ENCODE data around the gene MAEA. TPM values are rescaled to one million over a fixed set of nuclear protein-coding genes. Genes with fewer than 3 reads are reported as not detected.
A peak's percentile ranks its signal among the peaks of the same experiment; 100 is the strongest.

The MAEA gene
- total RNA-seq, 2 experiments from 2014 or later, result 61.5 to 63.2 TPM

DNA sequence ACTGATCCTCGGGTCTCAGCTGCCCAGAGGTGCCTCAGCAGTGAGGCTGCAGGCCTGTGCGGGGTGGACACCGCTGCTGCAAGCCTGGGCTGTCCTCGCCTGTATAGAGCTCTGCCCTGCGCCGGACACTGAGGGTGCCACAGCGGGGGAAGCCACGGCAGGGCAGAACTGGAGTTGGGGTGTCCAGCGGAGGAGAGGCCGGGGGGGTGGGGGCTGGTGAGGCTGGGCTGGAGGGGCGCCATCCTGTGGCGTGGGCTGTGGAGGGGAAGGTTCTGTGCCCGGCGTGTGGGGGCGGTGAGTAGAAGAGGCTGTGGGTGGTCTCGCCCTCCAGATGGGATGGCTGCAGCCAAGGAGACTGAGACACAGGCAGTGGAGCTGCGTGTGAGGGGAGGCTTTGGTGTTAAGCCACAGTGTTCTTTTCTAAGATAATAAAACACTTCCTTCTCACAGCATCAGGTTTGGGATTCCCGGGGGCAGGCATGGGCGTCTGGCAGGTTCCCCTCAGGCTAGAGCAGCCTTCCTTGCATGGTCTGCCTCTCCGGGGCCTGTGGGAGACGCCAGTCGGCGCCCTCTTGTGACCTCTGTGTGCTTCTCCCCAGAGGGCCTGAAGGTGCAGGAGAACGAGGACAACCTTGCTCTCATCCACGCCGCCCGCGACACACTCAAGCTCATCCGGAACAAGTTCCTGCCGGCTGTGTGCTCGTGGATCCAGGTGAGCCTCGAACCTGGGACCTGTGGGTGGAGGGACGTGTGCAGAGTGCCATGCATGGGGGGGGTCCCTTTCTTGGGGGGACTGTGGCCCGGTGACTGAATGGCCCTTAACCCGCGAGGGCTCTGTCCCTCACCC lies 64.7 kb downstream of the MAEA start:
- Mint-ChIP-seq H3K4me3 (no peak overlapping the region), H3K9me3 (no peaks in the 10 kb centered on the region), H3K27ac (no peak overlapping the region), H3K36me3 (ENCODE audit: low read depth) (peaks cover 16% of the 10 kb centered on the region), H3K27me3 (no peaks in the 10 kb centered on the region), H3K4me1 (ENCODE audit: low read depth) (peaks cover 20% of the 10 kb centered on the region)
- ChIA-PET POLR2A (no interaction called here), CTCF (no interaction called here)
- Histone ChIP-seq H3K27me3 (ENCODE audit: control insufficient read depth in 1 of 2, insufficient read depth in 2 of 2, low read length in 2 of 2) (no peaks in the 10 kb centered on the region), H3K27ac (ENCODE audit: low read depth in 1 of 2, low read length in 2 of 2) (no peak overlapping the region), H3K4me3 (ENCODE audit: low read length) (no peak overlapping the region), H3K9me3 (ENCODE audit: control insufficient read depth in 1 of 2, insufficient read depth in 1 of 2, low read length in 2 of 2) (no peaks in the 10 kb centered on the region), H3K4me1 (ENCODE audit: insufficient read depth, low read length) (peaks cover 23% of the 10 kb centered on the region), H3K36me3 (ENCODE audit: insufficient read depth, low read length) (peaks cover 52% of the 10 kb centered on the region)
- DNase-seq, result no peak
- TF ChIP-seq, protein P1, sequence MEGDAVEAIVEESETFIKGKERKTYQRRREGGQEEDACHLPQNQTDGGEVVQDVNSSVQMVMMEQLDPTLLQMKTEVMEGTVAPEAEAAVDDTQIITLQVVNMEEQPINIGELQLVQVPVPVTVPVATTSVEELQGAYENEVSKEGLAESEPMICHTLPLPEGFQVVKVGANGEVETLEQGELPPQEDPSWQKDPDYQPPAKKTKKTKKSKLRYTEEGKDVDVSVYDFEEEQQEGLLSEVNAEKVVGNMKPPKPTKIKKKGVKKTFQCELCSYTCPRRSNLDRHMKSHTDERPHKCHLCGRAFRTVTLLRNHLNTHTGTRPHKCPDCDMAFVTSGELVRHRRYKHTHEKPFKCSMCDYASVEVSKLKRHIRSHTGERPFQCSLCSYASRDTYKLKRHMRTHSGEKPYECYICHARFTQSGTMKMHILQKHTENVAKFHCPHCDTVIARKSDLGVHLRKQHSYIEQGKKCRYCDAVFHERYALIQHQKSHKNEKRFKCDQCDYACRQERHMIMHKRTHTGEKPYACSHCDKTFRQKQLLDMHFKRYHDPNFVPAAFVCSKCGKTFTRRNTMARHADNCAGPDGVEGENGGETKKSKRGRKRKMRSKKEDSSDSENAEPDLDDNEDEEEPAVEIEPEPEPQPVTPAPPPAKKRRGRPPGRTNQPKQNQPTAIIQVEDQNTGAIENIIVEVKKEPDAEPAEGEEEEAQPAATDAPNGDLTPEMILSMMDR (IDR thresholded peaks at IDR 0.05), result no peak
- ATAC-seq (ENCODE audit: poor library complexity), result no peak
- intact Hi-C loops (cut with DNase I, micrococcal nuclease), result loop anchor here in 1 of 2 experiments (5.0 kb wide), 2 partner anchors 368 to 612 kb away; partner anchors contain the start of genes TACC3 and TMEM129

DNA sequence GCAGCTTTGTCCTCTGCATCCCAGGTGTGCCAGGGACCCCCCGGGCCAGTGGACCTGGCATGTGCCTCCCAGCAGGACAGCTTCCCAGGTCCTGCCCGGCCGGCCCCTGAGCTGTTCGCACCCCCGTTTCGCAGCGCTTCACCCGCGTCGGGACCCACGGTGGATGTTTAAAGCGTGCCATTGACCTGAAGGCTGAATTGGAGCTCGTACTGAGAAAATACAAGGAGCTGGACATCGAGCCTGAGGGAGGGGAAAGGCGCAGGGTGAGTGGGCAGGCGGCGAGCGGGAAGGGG lies 65.2 kb downstream of the MAEA start:
- no peak overlapping the region for H3K27ac ChIP-seq (ENCODE audit: low read depth in 1 of 2, low read length in 2 of 2)
- no peak overlapping the region for H3K27ac Mint-ChIP-seq
- H3K36me3 Mint-ChIP-seq (ENCODE audit: low read depth), result peaks cover 13% of the 10 kb centered on the region
- no peaks in the 10 kb centered on the region for H3K27me3 Mint-ChIP-seq
- no peak for ATAC-seq (ENCODE audit: poor library complexity)
- peaks cover 48% of the 10 kb centered on the region for H3K36me3 ChIP-seq (ENCODE audit: insufficient read depth, low read length)
- no peak overlapping the region for H3K4me3 ChIP-seq (ENCODE audit: low read length)
- H3K9me3 Mint-ChIP-seq, result no peaks in the 10 kb centered on the region
- no peak overlapping the region for H3K4me3 Mint-ChIP-seq
- no peak for DNase-seq
- POLR2A ChIA-PET, result interaction anchor here (0.7 kb wide), 1 partner anchor 274 kb away, joined by 3 read pairs; no protein-coding TSS in a partner anchor
- H3K4me1 ChIP-seq (ENCODE audit: insufficient read depth, low read length), result peaks cover 21% of the 10 kb centered on the region
- TF ChIP-seq, protein P1 (IDR thresholded peaks at IDR 0.05), result no peak
- H3K27me3 ChIP-seq (ENCODE audit: control insufficient read depth in 1 of 2, insufficient read depth in 2 of 2, low read length in 2 of 2), result no peaks in the 10 kb centered on the region
- H3K9me3 ChIP-seq (ENCODE audit: control insufficient read depth in 1 of 2, insufficient read depth in 1 of 2, low read length in 2 of 2), result no peaks in the 10 kb centered on the region
- CTCF ChIA-PET, result interaction anchor here (1.1 kb wide), 1 partner anchor 158 kb away, joined by 3 read pairs; no protein-coding TSS in a partner anchor
- H3K4me1 Mint-ChIP-seq (ENCODE audit: low read depth), result peaks cover 17% of the 10 kb centered on the region
- intact Hi-C loops (cut with DNase I, micrococcal nuclease), result loop anchor here in 1 of 2 experiments (5.0 kb wide), 2 partner anchors 367 to 613 kb away; partner anchors contain the start of genes TACC3 and TMEM129

DNA sequence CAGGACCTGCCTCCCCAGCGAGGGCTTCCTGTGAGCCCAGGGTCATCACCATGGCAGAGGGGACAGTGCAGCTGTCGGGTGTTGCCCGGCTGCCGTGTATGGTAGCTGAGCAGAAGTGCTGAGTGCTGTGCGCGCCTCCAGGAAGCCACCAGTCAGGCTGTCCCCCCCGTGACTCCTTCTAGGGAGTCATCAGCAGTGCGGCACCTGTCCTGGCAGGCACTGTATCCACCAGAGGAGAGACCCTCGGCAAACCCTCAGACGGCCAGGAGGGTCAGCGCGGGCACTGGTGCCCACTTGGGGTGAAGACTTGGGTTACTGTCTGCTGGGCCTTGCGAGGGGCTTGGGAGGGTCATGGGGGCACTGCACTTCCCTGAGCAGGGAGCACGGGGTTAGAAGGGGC lies 65.7 kb downstream of the MAEA start:
- H3K36me3 ChIP-seq (ENCODE audit: insufficient read depth, low read length), result peaks cover 51% of the 10 kb centered on the region
- Mint-ChIP-seq H3K4me1 (ENCODE audit: low read depth) (peaks cover 12% of the 10 kb centered on the region), H3K27ac (no peak overlapping the region), H3K9me3 (no peaks in the 10 kb centered on the region), H3K4me3 (no peak overlapping the region), H3K27me3 (no peaks in the 10 kb centered on the region), H3K36me3 (ENCODE audit: low read depth) (peaks cover 11% of the 10 kb centered on the region)
- no peak overlapping the region for H3K27ac ChIP-seq (ENCODE audit: low read depth in 1 of 2, low read length in 2 of 2)
- ChIA-PET CTCF (interaction anchor here (1.1 to 1.4 kb wide), 2 partner anchors 158 to 224 kb away, joined by 3 to 4 read pairs; no protein-coding TSS in a partner anchor), POLR2A (interaction anchor here (0.7 to 2.5 kb wide), 3 partner anchors 8 to 274 kb away, joined by 3 to 10 read pairs (median 5); partner anchors contain the start of gene UVSSA)
- DNase-seq (peak in 1 of 14 experiments; percentile 4), ATAC-seq (ENCODE audit: poor library complexity) (no peak)
- no peak overlapping the region for H3K4me3 ChIP-seq (ENCODE audit: low read length)
- intact Hi-C loops (cut with DNase I, micrococcal nuclease), result no loop called here
- no peaks in the 10 kb centered on the region for H3K9me3 ChIP-seq (ENCODE audit: control insufficient read depth in 1 of 2, insufficient read depth in 1 of 2, low read length in 2 of 2)
- peaks cover 16% of the 10 kb centered on the region for H3K4me1 ChIP-seq (ENCODE audit: insufficient read depth, low read length)
- TF ChIP-seq, protein P1 (IDR thresholded peaks at IDR 0.05), result no peak
- no peaks in the 10 kb centered on the region for H3K27me3 ChIP-seq (ENCODE audit: control insufficient read depth in 1 of 2, insufficient read depth in 2 of 2, low read length in 2 of 2)
